ENCODE data around the gene ADPRS.

ADPRS gene

DNA sequence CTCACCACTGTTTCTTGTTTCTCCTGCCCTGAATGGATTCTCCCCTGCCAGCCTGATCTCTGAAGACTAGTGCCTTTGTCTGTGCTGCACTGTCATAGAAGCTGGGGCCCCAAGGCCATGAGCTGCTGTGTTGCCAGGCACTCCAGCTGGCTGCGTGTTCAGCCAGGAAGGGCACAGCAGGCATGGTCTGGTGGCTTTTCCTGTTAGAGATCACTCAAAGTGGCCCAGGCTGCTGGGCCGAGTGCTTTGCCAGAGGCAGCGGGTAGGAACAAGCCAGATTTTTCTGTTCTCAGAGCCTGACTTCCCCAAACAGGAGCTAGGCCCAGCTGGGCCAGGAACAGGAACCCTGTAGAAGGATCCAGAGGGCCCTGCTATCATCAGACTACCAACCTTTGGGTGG lies 5.2 kb downstream of the ADPRS start:
- Histone ChIP-seq H3K9me2 (ENCODE audit: low read depth, low read length) (no peaks in the 10 kb centered on the region), H3K36me3 (ENCODE audit: insufficient read depth, low read length) (peaks cover 56% of the 10 kb centered on the region), H3K9me3 (ENCODE audit: low read length) (no peaks in the 10 kb centered on the region), H3K9ac (ENCODE audit: low read length) (no peak overlapping the region), H3K27ac (ENCODE audit: low read depth, low read length, poor library complexity, severe bottlenecking) (no peak overlapping the region), H3K4me3 (ENCODE audit: low read depth, low read length, poor library complexity, severe bottlenecking) (no peak overlapping the region), H4K20me1 (ENCODE audit: insufficient read depth, low read length) (no peaks in the 10 kb centered on the region), H3K79me2 (ENCODE audit: insufficient read depth, low read length) (no peaks in the 10 kb centered on the region), H3K27me3 (ENCODE audit: insufficient read depth, low read length) (no peaks in the 10 kb centered on the region), H3K4me2 (ENCODE audit: low read length) (no peak overlapping the region), H3K4me1 (ENCODE audit: insufficient read depth, low read length, severe bottlenecking) (peaks cover 11% of the 10 kb centered on the region), H3F3A (ENCODE audit: insufficient read depth, low read length) (no peaks in the 10 kb centered on the region), H2AFZ (ENCODE audit: low read length) (no peak overlapping the region)
- TF ChIP-seq, protein P1, sequence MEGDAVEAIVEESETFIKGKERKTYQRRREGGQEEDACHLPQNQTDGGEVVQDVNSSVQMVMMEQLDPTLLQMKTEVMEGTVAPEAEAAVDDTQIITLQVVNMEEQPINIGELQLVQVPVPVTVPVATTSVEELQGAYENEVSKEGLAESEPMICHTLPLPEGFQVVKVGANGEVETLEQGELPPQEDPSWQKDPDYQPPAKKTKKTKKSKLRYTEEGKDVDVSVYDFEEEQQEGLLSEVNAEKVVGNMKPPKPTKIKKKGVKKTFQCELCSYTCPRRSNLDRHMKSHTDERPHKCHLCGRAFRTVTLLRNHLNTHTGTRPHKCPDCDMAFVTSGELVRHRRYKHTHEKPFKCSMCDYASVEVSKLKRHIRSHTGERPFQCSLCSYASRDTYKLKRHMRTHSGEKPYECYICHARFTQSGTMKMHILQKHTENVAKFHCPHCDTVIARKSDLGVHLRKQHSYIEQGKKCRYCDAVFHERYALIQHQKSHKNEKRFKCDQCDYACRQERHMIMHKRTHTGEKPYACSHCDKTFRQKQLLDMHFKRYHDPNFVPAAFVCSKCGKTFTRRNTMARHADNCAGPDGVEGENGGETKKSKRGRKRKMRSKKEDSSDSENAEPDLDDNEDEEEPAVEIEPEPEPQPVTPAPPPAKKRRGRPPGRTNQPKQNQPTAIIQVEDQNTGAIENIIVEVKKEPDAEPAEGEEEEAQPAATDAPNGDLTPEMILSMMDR (IDR thresholded peaks at IDR 0.05; ENCODE audit: low read length): no peak

DNA sequence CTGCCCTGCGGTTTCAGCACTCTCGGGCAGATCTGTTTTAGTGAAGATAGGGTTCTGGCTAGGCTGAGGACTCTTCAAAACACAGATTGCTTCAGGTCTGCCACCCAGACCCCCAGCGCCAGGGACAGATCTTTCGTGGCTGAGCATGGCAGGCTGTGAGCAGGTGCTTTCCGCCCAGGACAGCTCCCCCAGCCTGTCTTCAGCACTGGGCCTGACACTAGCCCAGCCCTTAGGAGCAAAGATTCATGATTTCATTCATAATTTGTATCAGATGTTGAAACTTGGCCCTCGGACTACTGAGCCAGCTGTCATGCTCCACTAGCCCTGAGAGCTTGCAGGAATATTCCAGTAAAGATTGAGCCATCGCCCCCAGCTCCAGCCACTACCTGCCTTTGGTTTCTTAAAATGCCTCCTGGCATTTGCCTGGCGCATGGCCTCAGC lies 5.9 kb downstream of the ADPRS start:
- Histone ChIP-seq H3K4me1 (ENCODE audit: insufficient read depth, low read length, severe bottlenecking) (peaks cover 8% of the 10 kb centered on the region), H3F3A (ENCODE audit: insufficient read depth, low read length) (no peaks in the 10 kb centered on the region), H3K4me2 (ENCODE audit: low read length) (no peak overlapping the region), H3K4me3 (ENCODE audit: low read depth, low read length, poor library complexity, severe bottlenecking) (no peak overlapping the region), H3K9me3 (ENCODE audit: low read length) (no peaks in the 10 kb centered on the region), H3K9me2 (ENCODE audit: low read depth, low read length) (no peaks in the 10 kb centered on the region), H3K27ac (ENCODE audit: low read depth, low read length, poor library complexity, severe bottlenecking) (no peak overlapping the region), H3K27me3 (ENCODE audit: insufficient read depth, low read length) (no peaks in the 10 kb centered on the region), H4K20me1 (ENCODE audit: insufficient read depth, low read length) (no peaks in the 10 kb centered on the region), H2AFZ (ENCODE audit: low read length) (no peak overlapping the region), H3K9ac (ENCODE audit: low read length) (no peak overlapping the region), H3K79me2 (ENCODE audit: insufficient read depth, low read length) (no peaks in the 10 kb centered on the region), H3K36me3 (ENCODE audit: insufficient read depth, low read length) (peaks cover 56% of the 10 kb centered on the region)
- TF ChIP-seq, protein P1 (IDR thresholded peaks at IDR 0.05; ENCODE audit: low read length): no peak
- TF ChIP-seq EZH2 (IDR thresholded peaks at IDR 0.05; ENCODE audit: borderline replicate concordance, low read length): no peak

DNA sequence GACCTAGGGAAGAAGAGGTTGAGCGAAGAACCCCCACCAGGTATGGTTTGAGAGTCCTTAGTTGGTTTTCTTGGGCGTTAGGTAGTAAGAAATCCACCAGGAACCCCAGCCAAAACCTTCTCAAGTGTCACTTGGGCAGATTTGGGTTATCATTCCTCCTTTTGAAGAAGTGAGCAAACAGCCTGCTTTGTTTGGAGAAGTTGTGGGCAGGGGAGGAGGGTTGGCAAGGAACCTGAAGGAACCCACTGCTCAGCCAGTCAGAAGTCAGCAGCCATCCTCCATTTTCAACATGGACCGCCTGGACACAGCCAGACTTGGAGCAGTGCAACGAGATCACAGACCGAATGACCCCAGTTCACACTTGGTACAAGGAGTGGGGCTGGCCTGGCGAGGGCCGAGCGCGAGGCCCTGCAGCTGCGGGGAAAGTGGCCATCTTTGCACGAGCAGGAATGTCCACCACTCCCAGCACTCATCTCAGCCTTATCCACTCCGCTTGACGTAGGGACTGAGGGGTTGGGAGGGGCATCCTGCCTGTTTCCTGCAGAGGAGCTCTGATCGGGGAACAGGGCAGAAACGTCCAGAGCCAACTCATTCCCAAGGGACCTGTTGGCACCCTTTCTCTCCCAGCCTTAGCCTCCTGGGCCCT lies 7.2 kb downstream of the ADPRS start:
- peaks cover 52% of the 10 kb centered on the region for H3K36me3 ChIP-seq (ENCODE audit: insufficient read depth, low read length)
- H3F3A ChIP-seq (ENCODE audit: insufficient read depth, low read length): no peaks in the 10 kb centered on the region
- H3K9me2 ChIP-seq (ENCODE audit: low read depth, low read length): no peaks in the 10 kb centered on the region
- H3K4me3 ChIP-seq (ENCODE audit: low read depth, low read length, poor library complexity, severe bottlenecking): no peak overlapping the region
- no peaks in the 10 kb centered on the region for H3K9me3 ChIP-seq (ENCODE audit: low read length)
- H3K9ac ChIP-seq (ENCODE audit: low read length): no peak overlapping the region
- no peak overlapping the region for H3K4me2 ChIP-seq (ENCODE audit: low read length)
- H3K27me3 ChIP-seq (ENCODE audit: insufficient read depth, low read length): no peaks in the 10 kb centered on the region
- no peak for TF ChIP-seq EZH2 (IDR thresholded peaks at IDR 0.05; ENCODE audit: borderline replicate concordance, low read length)
- TF ChIP-seq, protein P1 (IDR thresholded peaks at IDR 0.05; ENCODE audit: low read length): no peak
- H3K27ac ChIP-seq (ENCODE audit: low read depth, low read length, poor library complexity, severe bottlenecking): no peak overlapping the region
- no peaks in the 10 kb centered on the region for H4K20me1 ChIP-seq (ENCODE audit: insufficient read depth, low read length)
- H3K4me1 ChIP-seq (ENCODE audit: insufficient read depth, low read length, severe bottlenecking): peaks cover 9% of the 10 kb centered on the region
- H3K79me2 ChIP-seq (ENCODE audit: insufficient read depth, low read length): no peaks in the 10 kb centered on the region
- no peak overlapping the region for H2AFZ ChIP-seq (ENCODE audit: low read length)

Measured in OCI-LY1 (cell line).